A549 (cell line): ENCODE results near the gene ZNRF3.

Experiments
- CBX2 ChIP-seq: fragments of 200-600 bp; sonication (generic); IDR thresholded peaks from 2 replicates; pipeline ENCODE4 v1.6.1; 2016; ENCODE audit warnings: low read depth, mild to moderate bottlenecking, borderline replicate concordance
- CHD4 ChIP-seq: fragments of 200-600 bp; sonication (generic); IDR thresholded peaks from 2 replicates; pipeline ENCODE4 v1.6.1; 2016; ENCODE audit warnings: antibody characterized with exemption, mild to moderate bottlenecking, borderline replicate concordance
- EP300 ChIP-seq, 2 experiments: fragments of >200 bp; sonication (Bioruptor Twin); formaldehyde crosslinking; IDR thresholded peaks; 2 replicates in 1 of 2; 3 replicates in 1 of 2; pipeline ENCODE4 v1.6.1; 2016 to 2017
- FOXS1 ChIP-seq: fragments of 250-450 bp; sonication (Bioruptor Pico); IDR thresholded peaks from 2 replicates; pipeline ENCODE4 v1.5.0; 2020; ENCODE audit warnings: mild to moderate bottlenecking, moderate library complexity
- NR3C1 ChIP-seq: fragments of >200 bp; sonication (Bioruptor Twin); formaldehyde crosslinking; IDR thresholded peaks from 3 replicates; pipeline ENCODE4 v1.6.1; 2017
- TF ChIP-seq, protein P1 (sequence below): fragments of >200 bp; sonication (Bioruptor Twin); formaldehyde crosslinking; IDR thresholded peaks from 3 replicates; pipeline ENCODE4 v1.5.1; 2016
- TF ChIP-seq, protein P2 (sequence below): fragments of 200-600 bp; sonication (generic); IDR thresholded peaks from 2 replicates; pipeline ENCODE4 v1.6.1; 2016; ENCODE audit warnings: antibody characterized with exemption, mild to moderate bottlenecking, moderate library complexity

DNA sequence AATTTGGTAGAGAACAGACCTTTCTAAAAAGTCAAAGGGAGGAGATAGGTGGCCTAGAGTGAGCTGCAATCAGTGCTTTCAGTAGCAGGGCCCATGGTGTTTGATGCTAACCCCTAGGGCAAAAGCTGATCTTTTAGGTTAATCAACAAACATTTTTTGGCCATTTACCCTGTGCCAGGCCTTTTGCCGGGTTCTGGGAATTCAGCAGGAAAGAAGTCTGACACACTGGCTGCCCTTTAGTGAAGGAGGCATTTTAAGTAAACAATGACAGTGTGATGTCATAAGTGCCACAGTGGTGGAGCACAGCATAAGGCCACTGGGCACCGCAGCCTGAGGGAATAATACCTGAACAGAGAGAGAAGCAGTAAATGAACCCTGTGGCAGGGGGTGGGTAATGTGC, 149.2 kb downstream of the ZNRF3 start:
- no peak for TF ChIP-seq CHD4
- no peak for TF ChIP-seq CBX2
- TF ChIP-seq, protein P1, sequence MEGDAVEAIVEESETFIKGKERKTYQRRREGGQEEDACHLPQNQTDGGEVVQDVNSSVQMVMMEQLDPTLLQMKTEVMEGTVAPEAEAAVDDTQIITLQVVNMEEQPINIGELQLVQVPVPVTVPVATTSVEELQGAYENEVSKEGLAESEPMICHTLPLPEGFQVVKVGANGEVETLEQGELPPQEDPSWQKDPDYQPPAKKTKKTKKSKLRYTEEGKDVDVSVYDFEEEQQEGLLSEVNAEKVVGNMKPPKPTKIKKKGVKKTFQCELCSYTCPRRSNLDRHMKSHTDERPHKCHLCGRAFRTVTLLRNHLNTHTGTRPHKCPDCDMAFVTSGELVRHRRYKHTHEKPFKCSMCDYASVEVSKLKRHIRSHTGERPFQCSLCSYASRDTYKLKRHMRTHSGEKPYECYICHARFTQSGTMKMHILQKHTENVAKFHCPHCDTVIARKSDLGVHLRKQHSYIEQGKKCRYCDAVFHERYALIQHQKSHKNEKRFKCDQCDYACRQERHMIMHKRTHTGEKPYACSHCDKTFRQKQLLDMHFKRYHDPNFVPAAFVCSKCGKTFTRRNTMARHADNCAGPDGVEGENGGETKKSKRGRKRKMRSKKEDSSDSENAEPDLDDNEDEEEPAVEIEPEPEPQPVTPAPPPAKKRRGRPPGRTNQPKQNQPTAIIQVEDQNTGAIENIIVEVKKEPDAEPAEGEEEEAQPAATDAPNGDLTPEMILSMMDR: no peak
- TF ChIP-seq NR3C1: no peak
- peak; percentile 32 to 44; a peak in 2 of 5 replicates for TF ChIP-seq EP300 (IDR thresholded peaks at IDR 0.05)
- no peak for TF ChIP-seq FOXS1
- TF ChIP-seq, protein P2, sequence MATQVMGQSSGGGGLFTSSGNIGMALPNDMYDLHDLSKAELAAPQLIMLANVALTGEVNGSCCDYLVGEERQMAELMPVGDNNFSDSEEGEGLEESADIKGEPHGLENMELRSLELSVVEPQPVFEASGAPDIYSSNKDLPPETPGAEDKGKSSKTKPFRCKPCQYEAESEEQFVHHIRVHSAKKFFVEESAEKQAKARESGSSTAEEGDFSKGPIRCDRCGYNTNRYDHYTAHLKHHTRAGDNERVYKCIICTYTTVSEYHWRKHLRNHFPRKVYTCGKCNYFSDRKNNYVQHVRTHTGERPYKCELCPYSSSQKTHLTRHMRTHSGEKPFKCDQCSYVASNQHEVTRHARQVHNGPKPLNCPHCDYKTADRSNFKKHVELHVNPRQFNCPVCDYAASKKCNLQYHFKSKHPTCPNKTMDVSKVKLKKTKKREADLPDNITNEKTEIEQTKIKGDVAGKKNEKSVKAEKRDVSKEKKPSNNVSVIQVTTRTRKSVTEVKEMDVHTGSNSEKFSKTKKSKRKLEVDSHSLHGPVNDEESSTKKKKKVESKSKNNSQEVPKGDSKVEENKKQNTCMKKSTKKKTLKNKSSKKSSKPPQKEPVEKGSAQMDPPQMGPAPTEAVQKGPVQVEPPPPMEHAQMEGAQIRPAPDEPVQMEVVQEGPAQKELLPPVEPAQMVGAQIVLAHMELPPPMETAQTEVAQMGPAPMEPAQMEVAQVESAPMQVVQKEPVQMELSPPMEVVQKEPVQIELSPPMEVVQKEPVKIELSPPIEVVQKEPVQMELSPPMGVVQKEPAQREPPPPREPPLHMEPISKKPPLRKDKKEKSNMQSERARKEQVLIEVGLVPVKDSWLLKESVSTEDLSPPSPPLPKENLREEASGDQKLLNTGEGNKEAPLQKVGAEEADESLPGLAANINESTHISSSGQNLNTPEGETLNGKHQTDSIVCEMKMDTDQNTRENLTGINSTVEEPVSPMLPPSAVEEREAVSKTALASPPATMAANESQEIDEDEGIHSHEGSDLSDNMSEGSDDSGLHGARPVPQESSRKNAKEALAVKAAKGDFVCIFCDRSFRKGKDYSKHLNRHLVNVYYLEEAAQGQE: no peak
